HG03159 (cell line): ENCODE measurements around the gene ZC3H6.
"Not testable (repeated sequence)": the region's sequence is repeated elsewhere in the genome, so short reads cannot be mapped to it uniquely, and the experiment has no call there.

Source experiments
- ATAC-seq: cut with Tn5 transposase; IDR thresholded peaks from one replicate; pipeline ENCODE4 v1.9.1; 2021; ENCODE audit warnings: mild to moderate bottlenecking, moderate library complexity; ENCODE audit not compliant: unreplicated experiment

ZC3H6 gene

DNA sequence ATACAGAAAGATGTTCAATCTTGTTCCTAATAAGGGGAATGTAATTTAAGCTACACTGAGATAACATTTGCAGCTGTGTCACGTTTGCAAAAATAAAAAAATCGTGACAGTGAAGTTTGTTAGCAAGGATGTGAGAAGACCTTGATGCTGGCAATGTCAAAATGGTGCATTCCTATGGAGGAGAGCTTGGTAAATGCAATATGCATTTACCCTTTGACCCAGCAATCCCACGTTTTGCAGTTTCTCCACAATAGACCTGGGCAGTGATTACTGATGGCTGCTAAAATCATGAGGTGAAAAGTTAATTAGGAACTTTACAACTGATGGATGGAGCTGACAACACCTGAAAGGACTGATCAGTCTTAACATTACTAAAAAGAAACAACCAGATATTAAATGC, 43.1 kb downstream of the ZC3H6 start:
- no peak for ATAC-seq

DNA sequence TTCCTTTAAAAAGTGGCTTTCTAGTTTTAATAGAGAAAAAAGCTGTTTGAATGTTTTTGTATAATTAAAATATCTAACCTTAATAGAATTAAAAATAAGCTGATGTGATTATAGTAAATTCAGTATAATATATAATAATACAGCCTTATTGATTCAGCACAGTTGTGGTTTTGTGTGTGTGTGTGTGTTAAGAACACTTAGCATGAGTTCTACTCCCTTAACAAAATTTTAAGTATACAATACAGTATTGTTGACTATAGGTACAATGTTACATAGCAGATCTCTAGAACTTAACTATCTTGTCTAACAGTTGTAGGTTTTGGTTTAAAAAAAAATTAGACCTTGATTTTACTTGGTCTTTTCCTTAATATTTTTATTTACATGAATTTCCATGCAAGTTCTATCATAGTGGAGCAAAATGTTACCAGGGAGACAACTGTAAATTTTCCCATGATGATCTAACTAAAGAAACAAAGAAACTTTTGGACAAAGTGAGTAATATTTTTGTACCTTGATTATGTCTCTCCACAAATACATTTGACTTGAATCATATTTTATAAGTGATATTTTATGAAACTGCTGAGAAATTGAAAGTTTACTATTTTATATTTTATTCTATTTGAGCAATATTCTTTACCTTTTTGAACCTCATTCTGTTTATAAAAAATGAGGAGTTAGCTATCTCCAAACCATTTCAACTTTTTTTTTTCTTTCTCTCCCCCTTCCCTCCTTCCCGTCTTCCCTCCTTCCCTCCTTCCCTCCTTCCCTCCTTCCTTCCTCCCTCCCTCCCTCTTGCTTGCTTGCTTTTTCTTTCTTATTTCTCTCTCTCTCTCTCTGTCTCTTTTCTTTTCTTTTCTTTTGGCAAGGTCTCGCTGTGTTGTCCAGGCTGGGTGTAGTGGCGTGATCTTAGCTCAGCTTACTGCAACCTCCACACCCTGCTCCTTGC, 46.3 kb downstream of the ZC3H6 start:
- ATAC-seq: no peak

DNA sequence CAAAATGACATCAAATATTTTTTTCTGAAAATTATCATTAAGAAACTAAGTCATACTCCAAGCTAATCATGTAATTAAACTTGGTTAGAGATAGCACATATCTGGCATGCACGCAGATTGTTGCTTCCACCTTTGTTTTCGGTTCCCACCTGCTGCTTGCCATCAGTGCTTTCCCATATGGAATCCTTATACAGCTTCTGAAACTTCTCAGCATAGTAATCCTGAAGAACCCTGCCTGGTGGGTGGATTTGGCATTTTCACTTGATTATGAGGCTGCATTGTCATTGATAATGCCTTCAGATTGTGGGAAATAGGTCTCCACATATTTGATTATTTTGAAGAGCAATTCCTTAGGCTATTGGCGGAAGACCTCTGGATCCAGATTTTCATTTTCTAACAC, 47.5 kb downstream of the ZC3H6 start:
- ATAC-seq: no peak

- ATAC-seq: no peak
Observed at GRCh38 chr2:112332123-112332696, 56.8 kb downstream of the ZC3H6 start.

GRCh38 chr2:112335600-112335999, 60.2 kb downstream of the ZC3H6 start:
- no peak for ATAC-seq

GRCh38 chr2:112339986-112340385, 64.6 kb downstream of the ZC3H6 start:
- no peak for ATAC-seq

DNA sequence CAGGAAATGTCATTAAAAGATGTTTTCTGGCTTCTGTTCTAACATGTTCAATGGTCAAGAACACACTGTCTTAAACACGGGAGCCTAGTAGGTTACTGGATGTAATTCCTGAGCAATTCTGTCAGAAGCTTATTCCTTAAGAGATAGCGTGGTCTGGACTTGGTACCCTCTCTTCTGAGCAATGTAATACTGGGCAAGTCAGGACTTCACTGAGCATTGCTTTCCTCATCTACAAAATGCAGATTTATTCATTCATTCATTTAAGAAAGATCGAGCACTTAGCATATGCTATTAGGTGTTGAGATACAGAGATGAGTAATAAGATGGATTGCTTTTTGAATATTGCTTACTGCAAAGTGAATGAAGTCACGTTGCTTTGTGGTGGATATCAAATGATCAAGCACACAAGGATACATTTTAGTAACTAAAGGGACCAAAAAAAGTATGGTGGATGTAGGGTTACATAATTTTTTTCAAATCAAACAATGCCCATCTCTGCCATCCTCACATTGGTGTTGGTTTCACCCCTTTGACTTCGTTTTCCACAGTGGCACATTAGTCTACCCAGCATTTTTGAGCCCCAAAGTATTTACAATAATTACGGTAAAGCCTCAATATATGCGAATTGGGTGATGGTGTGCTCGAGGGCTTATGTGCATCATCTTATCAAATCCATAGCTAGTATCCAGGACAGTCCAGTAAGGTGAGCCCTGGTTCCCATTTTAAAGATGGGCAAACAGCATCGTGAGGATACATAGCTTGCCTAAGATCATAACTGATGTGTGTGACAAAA, 65.3 kb downstream of the ZC3H6 start:
- no peak for ATAC-seq

DNA sequence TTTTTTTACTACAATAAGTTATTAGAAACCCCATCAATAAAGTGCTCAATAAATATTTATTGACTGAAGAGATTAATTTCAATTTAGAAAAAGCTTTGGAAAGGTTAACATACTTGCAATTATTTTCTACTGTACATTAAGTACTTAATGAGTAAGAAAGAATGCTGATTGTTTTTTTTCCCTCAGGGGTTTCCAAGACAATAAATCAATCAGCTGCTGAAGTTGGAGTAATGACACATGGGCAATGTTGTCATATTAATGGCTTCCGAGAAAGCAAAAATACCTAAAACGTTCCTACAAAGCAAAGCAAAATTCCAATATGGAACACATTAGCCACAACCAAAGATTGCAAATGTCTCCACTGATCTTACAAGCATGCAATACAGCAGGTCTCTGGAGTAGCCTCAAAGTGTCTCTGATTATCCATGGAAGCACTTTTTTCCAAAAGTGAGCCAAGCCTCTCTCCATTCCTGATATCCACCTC, 66.7 kb downstream of the ZC3H6 start:
- no peak for ATAC-seq

GRCh38 chr2:112343827-112344585, 68.6 kb downstream of the ZC3H6 start:
- no peak for ATAC-seq

- ATAC-seq: no peak
Observed at GRCh38 chr2:112345030-112346027, 69.9 kb downstream of the ZC3H6 start.

- not testable (repeated sequence) for ATAC-seq
Observed at GRCh38 chr2:112352292-112352691, 76.9 kb downstream of the ZC3H6 start.

DNA sequence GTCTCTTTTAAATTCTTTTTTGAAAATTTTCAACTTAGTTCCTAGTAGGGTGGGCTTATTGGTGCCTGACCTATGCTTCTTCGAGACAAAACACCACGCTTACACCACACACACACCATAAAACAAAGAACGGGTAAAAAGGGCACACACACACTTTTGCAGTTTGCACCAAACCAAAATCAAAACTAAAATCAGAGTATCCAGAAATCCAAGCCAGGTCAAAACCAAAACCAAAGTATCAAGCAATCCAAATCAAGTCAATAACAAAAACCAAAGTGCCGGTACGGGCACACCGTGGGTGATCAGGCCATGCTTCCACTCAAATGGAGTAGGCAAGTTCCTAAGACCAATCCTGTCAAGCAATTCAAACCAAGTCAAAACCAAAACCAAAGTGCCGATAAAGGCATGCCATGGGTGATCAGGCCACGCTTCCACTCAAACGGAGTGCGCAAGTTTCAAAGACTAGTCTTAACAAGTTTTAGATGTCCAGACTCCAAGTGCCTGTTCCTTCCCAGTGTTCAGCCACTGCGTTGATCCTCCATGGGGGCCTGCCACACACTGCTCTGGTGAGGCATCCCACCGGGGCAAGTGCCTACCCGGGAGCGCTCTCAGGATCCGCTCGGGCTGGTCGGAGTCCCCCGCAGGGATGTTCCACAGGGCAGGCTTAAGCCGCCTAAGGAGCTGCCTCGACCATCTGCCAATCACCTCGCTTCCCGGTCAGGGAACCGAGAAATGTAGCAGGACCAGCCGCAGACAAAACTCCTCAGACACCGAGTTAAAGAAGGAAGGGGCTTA, 77.6 kb downstream of the ZC3H6 start:
- ATAC-seq: not testable (repeated sequence)

- ATAC-seq: not testable (repeated sequence)
Observed at GRCh38 chr2:112354335-112354734, 78.9 kb downstream of the ZC3H6 start.

GRCh38 chr2:112360055-112360454, 84.7 kb downstream of the ZC3H6 start:
- ATAC-seq: not testable (repeated sequence)
